Mucosa of descending colon (tissue), 3 donors: ENCODE results near the gene ERC2. TPM values are rescaled to one million over a fixed set of nuclear protein-coding genes. Genes with fewer than 3 reads are reported as not detected.

ENCODE experiments used
- ATAC-seq: fragments of 200-7000 bp; cut with Tn5 transposase; one replicate; pipeline ENCODE4 v1.9.1; 2020; ENCODE audit warnings: mild to moderate bottlenecking, moderate library complexity
- DNase-seq, 3 donors: peaks; one replicate each; pipeline ENCODE4 v3.0.0-alpha.2; 2020
- H3K36me3 ChIP-seq: fragments of 200-600 bp; one replicate; pipeline ENCODE4 v1.8.0; 2021; ENCODE audit warnings: low read depth, mild to moderate bottlenecking
- H3K4me1 ChIP-seq: fragments of 200-600 bp; one replicate; pipeline ENCODE4 v1.8.0; 2021; ENCODE audit warnings: low read depth, mild to moderate bottlenecking
- H3K4me3 ChIP-seq: fragments of 200-600 bp; one replicate; pipeline ENCODE4 v1.8.0; 2021; ENCODE audit warnings: mild to moderate bottlenecking
- H3K9me3 ChIP-seq: fragments of 200-600 bp; one replicate; pipeline ENCODE4 v1.8.0; 2021; ENCODE audit warnings: mild to moderate bottlenecking
- CTCF ChIP-seq: fragments of 200-600 bp; IDR thresholded peaks from one replicate; pipeline ENCODE4 v1.8.0; 2022; ENCODE audit warnings: antibody characterized with exemption, mild to moderate bottlenecking
- intact Hi-C, 2 donors: fragments of 100-400 bp; cut with DNase I in 1 of 2; cut with micrococcal nuclease in 1 of 2; formaldehyde crosslinking; loops; one replicate each; pipeline versions ENCODE4 v1.11.0 to v1.11.1; 2022; cut with DNase I, micrococcal nuclease
- total RNA-seq, 3 donors: library from RNA; stranded (reverse); fragmentation: NEBNext Ultra II Directional in 2 of 3; extraction: Animal tissue kit (Norgen Biotek cat#: 25700) in 2 of 3; gene quantifications; one replicate each; pipeline versions ENCODE4 v1.2.1 to v1.2.4, GENCODE V29; 2021 to 2023
- donor health status: DM: no; HTN: no; CAD: no; lungs with moderate emphysema.
- donor health status: DM: no; HTN: no; CAD: no.
- donor health status: DM: no; HTN: yes; CAD: no.

The ERC2 gene
- total RNA-seq, 3 donors from 2014 or later, result 0.06 to 1.8 (median 0.43) TPM

- no peaks in the 10 kb centered on the region for H3K4me1 ChIP-seq
- H3K36me3 ChIP-seq, result no peaks in the 10 kb centered on the region
- ATAC-seq, result no peak
- no peaks in the 10 kb centered on the region for H3K9me3 ChIP-seq
- intact Hi-C loops, result no loop called here
- DNase-seq, result no peak
- no peak for TF ChIP-seq CTCF
- H3K4me3 ChIP-seq, result no peak overlapping the region
These were observed 20.7 kb upstream of the ERC2 start for GRCh38 chr3:56488812-56489600.

GRCh38 chr3:56484525-56485032, 16.3 kb upstream of the ERC2 start:
- no peak for DNase-seq
- no peak for ATAC-seq
- Histone ChIP-seq H3K36me3 (no peaks in the 10 kb centered on the region), H3K4me1 (no peaks in the 10 kb centered on the region), H3K9me3 (no peaks in the 10 kb centered on the region), H3K4me3 (no peak overlapping the region)
- intact Hi-C loops, result no loop called here
- TF ChIP-seq CTCF, result no peak

- ATAC-seq, result no peak
- no peak overlapping the region for H3K4me3 ChIP-seq
- no peak for DNase-seq
These were observed 15.9 kb upstream of the ERC2 start for GRCh38 chr3:56484122-56484521.

GRCh38 chr3:56477646-56478045, 9.4 kb upstream of the ERC2 start:
- H3K36me3 ChIP-seq, result no peaks in the 10 kb centered on the region
- no peak for DNase-seq
- no peak for TF ChIP-seq CTCF
- H3K9me3 ChIP-seq, result no peaks in the 10 kb centered on the region
- no peak for ATAC-seq
- intact Hi-C loops, result no loop called here
- no peak overlapping the region for H3K4me3 ChIP-seq
- no peaks in the 10 kb centered on the region for H3K4me1 ChIP-seq

More at GRCh38 chr3:56484122-56484521, 15.9 kb upstream of the ERC2 start:
- H3K4me1 ChIP-seq, result no peaks in the 10 kb centered on the region
- no peak for TF ChIP-seq CTCF
- H3K36me3 ChIP-seq, result no peaks in the 10 kb centered on the region
- intact Hi-C loops, result no loop called here
- no peaks in the 10 kb centered on the region for H3K9me3 ChIP-seq

GRCh38 chr3:56476771-56477170, 8.5 kb upstream of the ERC2 start:
- ATAC-seq, result no peak
- intact Hi-C loops, result no loop called here

More at GRCh38 chr3:56476771-56477170, 8.5 kb upstream of the ERC2 start:
- no peak for DNase-seq
- Histone ChIP-seq H3K36me3 (no peaks in the 10 kb centered on the region), H3K4me3 (no peak overlapping the region), H3K4me1 (no peaks in the 10 kb centered on the region), H3K9me3 (no peaks in the 10 kb centered on the region)
- no peak for TF ChIP-seq CTCF
